Keratinocyte (primary cell): ENCODE data around the gene MAP3K2. TPM values are rescaled to one million over a fixed set of nuclear protein-coding genes. Genes with fewer than 3 reads are reported as not detected.
A peak's percentile ranks its signal among the peaks of the same experiment; 100 is the strongest.

ENCODE experiments used
- DNase-seq: peaks from one replicate; pipeline ENCODE4 v3.0.0-alpha.2; 2011; ENCODE audit warnings: low read depth, missing footprints, low spot score
- FAIRE-seq: peaks from 2 replicates; lab custom pipeline; 2011; peaks lifted over from hg19 to GRCh38; lab: Jason Lieb, UNC
- H2AFZ ChIP-seq: 2 replicates; pipeline ENCODE4 v1.6.0; 2012; ENCODE audit warnings: low read length, control low read depth, inconsistent platforms; ENCODE audit not compliant: control insufficient read depth
- H3K27ac ChIP-seq: 2 replicates; pipeline ENCODE4 v1.5.1; 2011; ENCODE audit warnings: low read length; ENCODE audit not compliant: control insufficient read depth, insufficient read depth
- H3K27me3 ChIP-seq: 3 replicates; pipeline ENCODE4 v1.6.0; 2011; ENCODE audit warnings: low read length; ENCODE audit not compliant: control insufficient read depth, insufficient read depth; ENCODE audit errors: extremely low read depth
- H3K36me3 ChIP-seq, 2 experiments: 2 replicates in 1 of 2; 3 replicates in 1 of 2; pipeline ENCODE4 v1.5.1; 2011; ENCODE audit warnings: low read length in 2 of 2, mild to moderate bottlenecking in 1 of 2; ENCODE audit not compliant: control insufficient read depth in 2 of 2, insufficient read depth in 2 of 2; ENCODE audit errors: extremely low read depth in 1 of 2
- H3K4me1 ChIP-seq: 3 replicates; pipeline ENCODE4 v1.5.1; 2011; ENCODE audit warnings: low read length; ENCODE audit not compliant: control insufficient read depth, insufficient read depth; ENCODE audit errors: extremely low read depth
- H3K4me2 ChIP-seq: 3 replicates; pipeline ENCODE4 v1.6.0; 2011; ENCODE audit warnings: low read depth, low read length; ENCODE audit not compliant: control insufficient read depth, insufficient read depth; ENCODE audit errors: extremely low read depth
- H3K4me3 ChIP-seq, 3 experiments: fragments of 200-600 bp in 1 of 3; sonication (generic) in 1 of 3; 2 replicates in 2 of 3; 3 replicates in 1 of 3; pipeline ENCODE4 v1.5.1; 2011 to 2016; ENCODE audit warnings: low read length in 3 of 3, mild to moderate bottlenecking in 3 of 3, control low read depth in 2 of 3, inconsistent platforms in 1 of 3, low read depth in 1 of 3, mixed read lengths in 1 of 3, mixed run types in 1 of 3, moderate library complexity in 1 of 3; ENCODE audit not compliant: control insufficient read depth in 2 of 3, insufficient read depth in 2 of 3; ENCODE audit errors: extremely low read depth in 1 of 3
- H3K79me2 ChIP-seq: 2 replicates; pipeline ENCODE4 v1.6.0; 2012; ENCODE audit warnings: low read length; ENCODE audit not compliant: control insufficient read depth, insufficient read depth
- H3K9ac ChIP-seq: 3 replicates; pipeline ENCODE4 v1.6.0; 2011; ENCODE audit warnings: low read length; ENCODE audit not compliant: control insufficient read depth, insufficient read depth; ENCODE audit errors: extremely low read depth
- H3K9me1 ChIP-seq: 3 replicates; pipeline ENCODE4 v1.6.0; 2011; ENCODE audit warnings: low read length; ENCODE audit not compliant: control insufficient read depth, insufficient read depth; ENCODE audit errors: extremely low read depth
- H3K9me3 ChIP-seq: 2 replicates; pipeline ENCODE4 v1.5.1; 2012; ENCODE audit warnings: low read depth, low read length; ENCODE audit not compliant: control insufficient read depth
- H4K20me1 ChIP-seq: 3 replicates; pipeline ENCODE4 v1.6.0; 2011; ENCODE audit warnings: low read length; ENCODE audit not compliant: control insufficient read depth, insufficient read depth; ENCODE audit errors: extremely low read depth
- CTCF ChIP-seq, 3 experiments: IDR thresholded peaks in 1 of 3; conservative IDR thresholded peaks in 1 of 3; optimal IDR thresholded peaks in 1 of 3; 2 replicates in 2 of 3; 3 replicates in 1 of 3; pipeline versions ENCODE3 to v1.5.1; 2011; ENCODE audit warnings: low read length in 3 of 3, mild to moderate bottlenecking in 3 of 3, moderate library complexity in 2 of 3, control low read depth in 1 of 3, inconsistent platforms in 1 of 3; ENCODE audit not compliant: insufficient read depth in 2 of 3; ENCODE audit errors: extremely low read depth in 1 of 3
- EZH2 ChIP-seq: IDR thresholded peaks from one replicate; pipeline ENCODE4 v1.6.1; 2012; ENCODE audit warnings: inconsistent platforms, mild to moderate bottlenecking, low read length, moderate library complexity
- dilution Hi-C: fragments of 300-500 bp; cut with MboI; formaldehyde crosslinking; loops from one replicate; pipeline ENCODE4 v1.7.0; 2020; ENCODE audit warnings: low sequenced_read_pairs; ENCODE audit not compliant: extremely low pct_ligation_motif_present
- polyA plus RNA-seq, 5 experiments: library from polyadenylated mRNA; depleted of rRNA in 3 of 5; stranded (reverse) in 3 of 5; stranded (forward) in 1 of 5; unstranded in 1 of 5; fragments of >200 nt; gene quantifications; 1 replicate in 1 of 5; 2 replicates in 3 of 5; 3 replicates in 1 of 5; pipeline versions ENCODE4 v1.2.1 to v1.2.3, GENCODE V29; 2011 to 2012; ENCODE audit warnings: missing spikeins in 2 of 5, low read depth in 1 of 5, low replicate concordance in 1 of 5

Gene MAP3K2
- polyA plus RNA-seq, 1 donor (not counting 4 experiments of a cell fraction or from before 2014, with no cell fraction given), result 11.9 TPM

GRCh38 chr2:127326289-127326945, 61.4 kb downstream of the MAP3K2 start:
- no peak overlapping the region for H3K27ac ChIP-seq
- dilution Hi-C loops, result no loop called here

GRCh38 chr2:127324635-127325034, 63.1 kb downstream of the MAP3K2 start:
- Histone ChIP-seq H3K4me2 (no peak overlapping the region), H3K9me3 (no peaks in the 10 kb centered on the region), H3K27me3 (no peaks in the 10 kb centered on the region), H3K27ac (no peak overlapping the region), H3K4me1 (no peaks in the 10 kb centered on the region), H3K36me3 (peaks cover 4 to 8% of the 10 kb centered on the region in 2 experiments), H3K9ac (no peak overlapping the region), H3K4me3 (no peak overlapping the region), H3K79me2 (no peaks in the 10 kb centered on the region), H4K20me1 (no peaks in the 10 kb centered on the region), H2AFZ (no peak overlapping the region), H3K9me1 (no peaks in the 10 kb centered on the region)
- no peak for TF ChIP-seq EZH2
- TF ChIP-seq CTCF (optimal IDR thresholded peaks at IDR 0.05 in 1 of 3, IDR thresholded peaks at IDR 0.05 in 1 of 3, conservative IDR thresholded peaks at IDR 0.05 in 1 of 3; ENCODE audit: extremely low read depth in 1 of 3, insufficient read depth in 2 of 3, low read length in 3 of 3), result peak in 2 of 3 experiments; percentile 40 to 45
- FAIRE-seq (no peak), DNase-seq (no peak)
- dilution Hi-C loops, result no loop called here

More at GRCh38 chr2:127326289-127326945, 61.4 kb downstream of the MAP3K2 start:
- Histone ChIP-seq H3K79me2 (no peaks in the 10 kb centered on the region), H3K9me3 (no peaks in the 10 kb centered on the region), H4K20me1 (no peaks in the 10 kb centered on the region), H3K9me1 (no peaks in the 10 kb centered on the region), H3K36me3 (peaks cover 3 to 4% of the 10 kb centered on the region in 2 experiments), H3K27me3 (no peaks in the 10 kb centered on the region), H3K9ac (no peak overlapping the region), H2AFZ (no peak overlapping the region), H3K4me2 (no peak overlapping the region), H3K4me1 (no peaks in the 10 kb centered on the region), H3K4me3 (no peak overlapping the region)
- TF ChIP-seq CTCF (optimal IDR thresholded peaks at IDR 0.05 in 1 of 3, IDR thresholded peaks at IDR 0.05 in 1 of 3, conservative IDR thresholded peaks at IDR 0.05 in 1 of 3; ENCODE audit: extremely low read depth in 1 of 3, insufficient read depth in 2 of 3, low read length in 3 of 3) (no peak), EZH2 (no peak)
- no peak for FAIRE-seq
- DNase-seq, result no peak
